ENCODE measurements around the gene DDHD1. TPM values are rescaled to one million over a fixed set of nuclear protein-coding genes. Genes with fewer than 3 reads are reported as not detected.

Gene DDHD1
- total RNA-seq, 1 experiment from 2014 or later = 6.9 TPM

GRCh38 chr14:52995998-52996397, 157.1 kb downstream of the DDHD1 start:
- no peak for DNase-seq (ENCODE audit: low spot score)

GRCh38 chr14:52992236-52992870, 160.8 kb downstream of the DDHD1 start:
- DNase-seq (ENCODE audit: low spot score) = no peak

- DNase-seq (ENCODE audit: low spot score) = no peak
These were observed 165.0 kb downstream of the DDHD1 start for GRCh38 chr14:52988139-52988538.

GRCh38 chr14:52987514-52987913, 165.6 kb downstream of the DDHD1 start:
- DNase-seq (ENCODE audit: low spot score) = no peak

GRCh38 chr14:52987042-52987441, 166.1 kb downstream of the DDHD1 start:
- DNase-seq (ENCODE audit: low spot score) = no peak

Other genes starting within 250 kb of the DDHD1 start
- 47.1 and 53.5 TPM in 2 replicates for gene FERMT2, start 202.3 kb downstream of the DDHD1 start, total RNA-seq (2014; rRNA removed; shearing (Covaris generic))

All from H4 (cell line).